CD4-positive, alpha-beta T cell treated with Interleukin-21 for 1 hour (primary cell): ENCODE data around the gene RNF175.

Experiments used
- DNase-seq: peaks from one replicate; pipeline ENCODE4 v3.0.0-alpha.2; 2020

RNF175 gene

GRCh38 chr4:153759407-153760316, at the start of gene RNF175:
TSS of gene RNF175 (minus strand) at chr4:153760024. CDS start at chr4:153759862, 162 bp downstream.
- no peak for DNase-seq

GRCh38 chr4:153809307-153809706, 49.5 kb upstream of the RNF175 start:
- DNase-seq, result peak; percentile 45

DNA sequence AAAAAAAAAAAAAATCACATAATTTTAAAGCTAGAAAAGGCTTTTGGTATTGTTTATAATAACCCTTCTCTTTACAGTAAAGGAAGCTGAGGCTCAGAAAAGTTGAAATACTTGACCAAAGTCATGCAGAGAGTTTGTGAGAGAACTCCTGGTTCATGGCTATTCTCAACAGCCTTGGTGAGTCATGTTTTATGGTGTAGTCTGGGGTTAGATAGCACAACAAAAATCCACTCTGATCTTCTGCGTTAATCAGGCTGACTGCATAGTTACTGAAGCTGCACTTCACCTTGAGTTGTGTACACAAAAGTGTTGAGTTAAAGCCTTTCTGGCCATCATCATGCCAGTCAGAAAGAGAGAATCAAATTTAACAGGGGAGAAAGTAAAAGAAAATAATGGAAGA, 48.4 kb upstream of the RNF175 start:
- no peak for DNase-seq

DNA sequence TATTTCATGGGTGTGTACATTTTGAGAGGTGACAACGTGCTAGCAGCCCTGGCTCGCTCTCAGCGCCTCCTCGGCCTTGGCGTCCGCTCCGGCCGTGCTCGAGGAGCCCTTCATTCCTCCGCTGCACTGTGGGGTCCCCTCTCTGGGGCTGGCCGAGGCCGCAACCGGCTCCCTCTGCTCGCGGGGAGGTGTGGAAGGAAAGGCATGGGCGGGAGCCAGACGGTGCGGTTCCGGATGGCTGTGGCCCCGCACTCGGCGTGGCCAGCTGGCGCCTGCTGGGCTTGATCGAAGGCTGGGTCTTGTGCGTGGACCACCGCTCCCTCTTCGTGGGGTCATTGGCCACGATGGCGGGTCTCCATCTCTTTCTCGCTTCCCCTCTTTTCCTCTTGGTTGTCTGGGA, 46.2 kb upstream of the RNF175 start:
- DNase-seq, result no peak

- no peak for DNase-seq
Measured at GRCh38 chr4:153804722-153805121, 44.9 kb upstream of the RNF175 start.

DNA sequence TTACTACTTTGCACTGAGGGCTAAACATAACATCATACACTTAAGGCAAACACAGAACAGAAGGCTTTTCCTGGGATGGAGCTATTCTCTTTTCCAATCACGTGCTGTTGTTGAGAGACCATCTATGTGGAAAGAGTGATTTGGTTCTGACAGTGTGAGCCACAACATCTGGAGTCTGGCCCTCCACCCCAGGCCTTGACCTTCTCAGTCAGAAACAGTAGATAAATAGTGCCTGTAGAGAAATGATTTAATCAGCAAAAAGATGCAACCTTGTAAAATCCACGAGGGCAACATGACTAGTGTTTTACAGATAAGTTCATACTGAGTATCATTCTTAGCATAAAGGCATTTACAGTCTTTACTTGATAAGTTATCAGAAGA, 39.9 kb upstream of the RNF175 start:
- DNase-seq, result no peak

DNA sequence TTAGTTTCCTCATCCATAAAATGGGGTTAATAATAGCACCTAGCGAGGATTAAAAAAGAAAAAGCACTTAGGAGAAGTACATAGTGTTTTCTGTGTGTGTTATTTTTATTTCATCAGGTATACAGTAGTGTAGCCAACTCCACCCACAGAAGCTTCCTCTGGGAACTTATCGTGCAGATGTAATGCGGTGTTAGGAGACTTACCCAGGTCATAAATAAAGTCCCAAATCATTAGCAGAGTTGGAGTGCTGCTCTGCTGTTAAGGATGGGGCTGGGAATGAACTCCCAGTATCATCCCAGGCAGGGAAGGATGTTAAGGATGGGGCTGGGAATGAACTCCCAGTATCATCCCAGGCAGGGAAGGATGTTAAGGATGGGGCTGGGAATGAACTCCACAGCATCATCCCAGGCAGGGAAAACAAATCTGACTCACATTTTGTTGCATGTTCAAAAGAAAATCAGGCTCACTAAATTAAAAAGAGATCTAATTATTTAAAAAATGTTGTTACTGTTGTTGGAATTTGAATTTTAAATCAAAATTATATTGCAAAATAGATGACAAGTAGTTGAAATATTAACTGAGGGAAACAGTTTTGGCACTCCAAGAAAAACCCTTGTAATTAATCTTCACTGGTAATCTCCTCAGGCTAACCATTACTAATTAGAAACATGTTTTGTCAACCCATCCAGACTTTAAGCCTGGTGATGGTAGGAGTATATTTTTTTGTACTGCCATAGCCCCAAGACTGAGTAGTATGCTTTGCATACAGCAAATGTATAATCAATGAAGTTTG, 39.3 kb upstream of the RNF175 start:
- DNase-seq, result no peak

DNA sequence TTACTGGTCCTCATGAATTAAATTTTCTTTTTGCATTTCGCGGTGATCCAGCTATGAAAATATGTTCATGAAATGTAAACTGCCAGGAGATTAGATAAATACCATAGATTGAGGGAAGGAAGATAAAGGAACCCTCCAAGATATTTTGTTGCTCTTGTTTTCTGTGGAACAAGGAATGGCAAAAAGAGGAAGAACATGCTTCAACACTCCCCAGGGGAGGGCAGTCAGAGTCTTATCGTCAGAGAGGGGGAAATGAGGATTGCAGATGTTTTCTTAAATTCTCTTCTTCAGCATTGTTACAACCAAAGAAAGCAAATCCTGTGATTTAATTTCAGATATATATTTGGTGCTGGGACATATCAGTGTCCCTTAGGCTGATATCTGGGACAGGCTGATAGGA, 38.6 kb upstream of the RNF175 start:
- no peak for DNase-seq

DNA sequence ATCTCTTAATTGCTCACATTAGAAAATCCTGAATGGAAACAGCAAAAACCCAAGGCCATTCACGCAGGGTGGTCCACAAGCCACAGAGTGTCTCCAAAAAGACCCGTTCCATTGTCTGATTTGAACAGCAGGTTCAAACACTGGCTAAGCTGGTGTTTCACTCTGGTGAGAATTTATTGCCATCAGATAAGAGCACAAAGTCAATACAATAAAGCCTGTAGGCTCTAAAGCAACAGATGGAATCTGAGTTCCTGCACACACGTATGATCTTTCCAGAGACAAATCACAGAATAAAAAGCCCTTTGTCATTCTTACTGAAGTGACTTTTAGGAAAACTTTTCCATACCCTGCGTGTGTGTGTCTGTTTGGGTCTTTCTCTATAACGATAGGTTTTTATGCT, 34.2 kb upstream of the RNF175 start:
- DNase-seq, result no peak

DNA sequence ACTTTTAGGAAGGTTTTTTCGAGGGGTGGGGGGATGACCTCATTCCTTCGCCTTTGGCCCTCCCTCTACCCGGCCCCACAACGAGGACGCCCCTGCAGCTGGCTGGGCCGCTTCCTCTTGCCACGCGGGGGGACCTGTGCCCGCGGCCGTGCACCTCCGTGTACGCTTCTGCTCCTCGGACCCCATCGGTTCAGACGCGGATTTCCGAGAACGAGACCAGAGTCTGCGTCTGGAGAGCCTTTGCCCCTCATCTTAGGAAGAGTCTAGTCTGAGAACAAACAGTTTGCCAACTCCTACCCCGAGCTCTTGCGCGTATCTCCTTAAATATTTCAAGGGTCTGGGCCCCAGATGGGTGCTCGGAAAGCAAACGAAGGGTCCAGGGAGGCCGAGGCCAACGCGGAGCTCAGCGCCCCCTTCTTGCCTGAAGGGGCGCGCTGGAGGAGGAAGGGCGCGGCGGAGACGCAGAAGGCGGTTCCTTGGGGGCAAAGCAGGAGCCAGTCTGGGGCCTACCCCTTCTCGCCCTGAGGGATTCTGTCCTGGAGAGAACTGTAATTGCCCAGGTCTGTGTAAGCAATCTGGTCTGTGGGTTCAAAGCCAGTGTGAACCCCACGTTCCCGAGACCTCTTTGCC, 32.9 kb upstream of the RNF175 start:
- no peak for DNase-seq

- DNase-seq, result peak; percentile 20
Measured at GRCh38 chr4:153791746-153792617, 32.2 kb upstream of the RNF175 start.

- DNase-seq, result no peak
Measured at GRCh38 chr4:153790962-153791551, 31.2 kb upstream of the RNF175 start.

- DNase-seq, result no peak
Measured at GRCh38 chr4:153790500-153790865, 30.7 kb upstream of the RNF175 start.

DNA sequence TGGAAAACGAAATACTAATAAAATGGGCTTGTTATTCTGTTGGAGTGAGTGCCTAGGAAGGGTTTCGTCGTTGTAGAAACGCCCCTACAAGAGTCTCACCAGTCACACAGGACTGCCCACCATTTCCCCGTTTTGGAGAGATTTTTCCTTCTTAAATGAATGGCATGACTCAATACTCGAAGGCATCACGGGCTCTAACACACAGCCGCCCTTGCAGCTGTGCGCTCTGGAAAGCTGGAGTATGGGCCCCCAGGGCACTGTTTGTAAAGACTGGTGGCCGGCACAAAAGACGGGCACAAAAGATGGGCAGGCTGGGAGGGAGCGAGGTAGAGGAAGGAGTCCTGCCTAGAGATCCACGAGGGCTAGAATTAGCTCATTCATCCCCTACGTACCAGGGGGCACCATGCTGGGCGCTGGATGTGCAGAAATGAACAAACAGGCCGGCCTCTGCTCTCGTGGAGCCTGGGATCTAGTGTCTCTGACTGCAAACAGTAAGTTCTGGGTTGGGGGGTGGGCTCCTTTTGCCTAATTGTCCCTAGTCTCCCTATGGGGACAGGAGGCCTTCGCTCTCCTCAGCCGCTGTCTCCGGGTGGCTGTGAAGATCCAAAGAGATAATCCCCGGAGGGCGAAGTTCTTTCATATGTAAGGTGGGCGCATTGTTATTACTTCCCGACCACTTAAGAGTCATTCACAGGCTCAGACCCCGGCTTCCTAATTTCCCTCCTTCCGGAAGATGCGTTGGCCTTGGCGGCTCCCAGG, 30.1 kb upstream of the RNF175 start:
- no peak for DNase-seq

GRCh38 chr4:153788413-153789276, 28.8 kb upstream of the RNF175 start, which contains the start of gene SFRP2:
TSS of gene SFRP2 (minus strand) at chr4:153789083. CDS start at chr4:153788835, 248 bp downstream.
- no peak for DNase-seq

- DNase-seq, result no peak
Measured at GRCh38 chr4:153788051-153788412, 28.2 kb upstream of the RNF175 start.

- no peak for DNase-seq
Measured at GRCh38 chr4:153787575-153787974, 27.8 kb upstream of the RNF175 start.

GRCh38 chr4:153787061-153787560, 27.3 kb upstream of the RNF175 start:
- DNase-seq, result no peak

GRCh38 chr4:153785910-153786721, 26.3 kb upstream of the RNF175 start:
- peak; percentile 29 for DNase-seq
